Heart left ventricle (tissue), 16 donors: ENCODE data around the gene HES5. TPM values are rescaled to one million over a fixed set of nuclear protein-coding genes. Genes with fewer than 3 reads are reported as not detected.

Experiments
- ATAC-seq, 4 donors: fragments of 200-7000 bp; cut with Tn5 transposase; one replicate each; pipeline ENCODE4 v1.9.1; 2020 to 2022; ENCODE audit warnings: moderate library complexity in 4 of 4, mild to moderate bottlenecking in 3 of 4, moderate number of reproducible peaks in 1 of 4
- DNase-seq, 5 donors: peaks; one replicate each; pipeline ENCODE4 v3.0.0-alpha.2; 2020
- H3K27ac ChIP-seq, 12 donors: fragments of 200-600 bp; sonication (generic) in 4 of 12; one replicate each; pipeline versions ENCODE4 v1.5.0 to v1.8.0; 2016 to 2022; ENCODE audit warnings: mild to moderate bottlenecking in 2 of 12
- H3K27me3 ChIP-seq, 9 donors: fragments of 200-600 bp; sonication (generic) in 2 of 9; one replicate each; pipeline versions ENCODE4 v1.5.1 to v1.8.0; 2016 to 2022; ENCODE audit warnings: mild to moderate bottlenecking in 3 of 9
- H3K36me3 ChIP-seq, 9 donors: fragments of 200-600 bp; sonication (generic) in 2 of 9; one replicate each; pipeline versions ENCODE4 v1.5.0 to v1.8.0; 2018 to 2022; ENCODE audit warnings: mild to moderate bottlenecking in 2 of 9
- H3K4me1 ChIP-seq, 12 donors: fragments of 200-600 bp; sonication (generic) in 4 of 12; one replicate each; pipeline versions ENCODE4 v1.5.0 to v1.8.0; 2016 to 2022; ENCODE audit warnings: mild to moderate bottlenecking in 3 of 12
- H3K4me3 ChIP-seq, 12 donors: fragments of 200-600 bp; sonication (generic) in 4 of 12; one replicate each; pipeline versions ENCODE4 v1.5.0 to v1.8.0; 2017 to 2022; ENCODE audit warnings: mild to moderate bottlenecking in 9 of 12, moderate library complexity in 4 of 12
- H3K9me3 ChIP-seq, 12 donors: fragments of 200-600 bp; sonication (generic) in 4 of 12; one replicate each; pipeline versions ENCODE4 v1.5.0 to v1.8.0; 2016 to 2022; ENCODE audit warnings: mild to moderate bottlenecking in 1 of 12
- CTCF ChIP-seq, 12 donors: fragments of 200-600 bp; sonication (generic) in 4 of 12; IDR thresholded peaks; one replicate each; pipeline versions ENCODE4 v1.5.0 to v1.8.0; 2018 to 2022; ENCODE audit warnings: antibody characterized with exemption in 12 of 12, mild to moderate bottlenecking in 5 of 12
- POLR2A ChIP-seq, 2 donors: fragments of 450-650 bp; IDR thresholded peaks; one replicate each; pipeline ENCODE4 v1.6.1; 2017; ENCODE audit warnings: antibody characterized with exemption in 2 of 2, mild to moderate bottlenecking in 2 of 2, moderate library complexity in 2 of 2
- WGBS, 4 donors: extraction: QIAGEN DNeasy Blood & Tissue Kit in 2 of 4; methylation state at CpG; one replicate each; pipeline versions ENCODE4 v1.1.5 to v1.1.7; 2013 to 2018; 5-methylcytosine and 5-hydroxymethylcytosine counted together
- intact Hi-C, 10 donors: fragments of 100-400 bp; cut with DNase I; formaldehyde crosslinking; loops; one replicate each; pipeline versions ENCODE4 v1.11.1 to v1.14.2; 2022
- polyA plus RNA-seq, 2 donors: library from polyadenylated mRNA; stranded (reverse); fragments of 200-250 nt; gene quantifications; one replicate each; pipeline ENCODE4 v1.2.3, GENCODE V29; 2013
- total RNA-seq, 9 donors: library from RNA; depleted of rRNA in 2 of 9; stranded (reverse); fragments of >200 nt in 2 of 9; fragmentation: NEBNext Ultra II Directional in 3 of 9; extraction: Animal tissue kit (Norgen Biotek cat#: 25700) in 3 of 9; gene quantifications; one replicate each; pipeline versions ENCODE4 v1.1.0 to v1.2.4, GENCODE V29; 2016 to 2023
- donor health status: ischemic (EF 13 %, LVEDD 7.1; RV severe dilation, severe dysfunction).
- donor health status: healthy with polysubstance abuse.
- donor health status: DM: no; HTN: yes; CAD: no.
- donor health status: DM: no; HTN: no; CAD: no.
- donor health status: ischemic (EF 25% LVEDD 6.9; RV normal size, moderate dysfunction).
- donor health status: ischemic (EF 25% LVEDD 5.7; RV mildly dilated, moderate dysfunction).
- donor health status: healthy.
- donor health status: DM: yes; HTN: yes; CAD: no.
- donor health status: ischemic (EF 35%, LVEDD 5.7; RV mildly dilated, moderate dysfunction).
- donor health status: nonischemic (EF 11% LVEDD 7.7; RV severe dilation, severe dysfunction).
- donor health status: DM: yes; HTN: yes; CAD: no.
- donor health status: PGD.
- donor health status: ischemic (EF 29% LVEDD 5.4; RV normal size, mild dysfunction).
- donor health status: nonischemic (EF 23%, LVEDD 6.1; RV moderate dilation, normal function).

Gene HES5
- total and polyA plus RNA-seq, 11 donors = 0.42 to 2.0 (median 1.2) TPM

GRCh38 chr1:2492091-2492490, 38.0 kb downstream of the HES5 start:
- WGBS, 4 donors = 58 to 63% (median 60%) methylated on average over 11 to 13 of the region's 13 CpGs
- no peak for DNase-seq
- intact Hi-C loops = no loop called here

GRCh38 chr1:2489615-2490014, 40.4 kb downstream of the HES5 start:
- peaks cover 0 to 9% (median 0%) of the 10 kb centered on the region in 9 donors for H3K27me3 ChIP-seq
- intact Hi-C loops = no loop called here
- H3K4me1 ChIP-seq = no peaks in the 10 kb centered on the region
- TF ChIP-seq POLR2A (IDR thresholded peaks at IDR 0.05) (no peak), CTCF (IDR thresholded peaks at IDR 0.05) (no peak)
- DNase-seq (no peak), ATAC-seq (no peak)
- H3K36me3 ChIP-seq = no peaks in the 10 kb centered on the region
- no peak overlapping the region for H3K27ac ChIP-seq
- 84 to 93% (median 87%) methylated on average over 13 to 14 of the region's 14 CpGs for WGBS, 4 donors
- H3K4me3 ChIP-seq = no peak overlapping the region
- peaks cover 0 to 16% (median 6%) of the 10 kb centered on the region in 12 donors for H3K9me3 ChIP-seq

More at GRCh38 chr1:2492091-2492490, 38.0 kb downstream of the HES5 start:
- no peak for ATAC-seq
- H3K36me3 ChIP-seq = no peaks in the 10 kb centered on the region
- no peak for TF ChIP-seq CTCF (IDR thresholded peaks at IDR 0.05)
- no peak for TF ChIP-seq POLR2A (IDR thresholded peaks at IDR 0.05)
- H3K9me3 ChIP-seq = peaks cover 0 to 16% (median 6%) of the 10 kb centered on the region in 12 donors
- H3K27me3 ChIP-seq = peaks cover 0 to 9% (median 0%) of the 10 kb centered on the region in 9 donors
- no peak overlapping the region for H3K27ac ChIP-seq
- H3K4me1 ChIP-seq = no peaks in the 10 kb centered on the region
- no peak overlapping the region for H3K4me3 ChIP-seq

- no peak overlapping the region for H3K27ac ChIP-seq
- H3K9me3 ChIP-seq = peaks cover 0 to 16% (median 6%) of the 10 kb centered on the region in 12 donors
- intact Hi-C loops = no loop called here
- 79 to 83% (median 82%) methylated on average over 2 of the region's 2 CpGs for WGBS, 4 donors
- DNase-seq = no peak
- H3K36me3 ChIP-seq = no peaks in the 10 kb centered on the region
- H3K27me3 ChIP-seq = peaks cover 0 to 9% (median 0%) of the 10 kb centered on the region in 9 donors
- H3K4me1 ChIP-seq = no peaks in the 10 kb centered on the region
- no peak for ATAC-seq
- H3K4me3 ChIP-seq = no peak overlapping the region
- TF ChIP-seq POLR2A (IDR thresholded peaks at IDR 0.05) (no peak), CTCF (IDR thresholded peaks at IDR 0.05) (no peak)
Measured at GRCh38 chr1:2488688-2489087, 41.4 kb downstream of the HES5 start.

- H3K27ac ChIP-seq = no peak overlapping the region
- peaks cover 0 to 3% (median 0%) of the 10 kb centered on the region in 9 donors for H3K27me3 ChIP-seq
- no peak for TF ChIP-seq CTCF (IDR thresholded peaks at IDR 0.05)
- TF ChIP-seq POLR2A (IDR thresholded peaks at IDR 0.05) = no peak
- no peaks in the 10 kb centered on the region for H3K36me3 ChIP-seq
- 82 to 92% (median 85%) methylated on average over 7 to 9 of the region's 9 CpGs for WGBS, 4 donors
- ATAC-seq = no peak
- intact Hi-C loops = no loop called here
- DNase-seq = no peak
- H3K4me3 ChIP-seq = no peak overlapping the region
- H3K4me1 ChIP-seq = no peaks in the 10 kb centered on the region
- peaks cover 0 to 16% (median 6%) of the 10 kb centered on the region in 12 donors for H3K9me3 ChIP-seq
Measured at GRCh38 chr1:2486558-2486957, 43.5 kb downstream of the HES5 start.
